GM19467 (cell line): ENCODE results near the gene ATP8B4.
"Not testable (repeated sequence)": the region's sequence is repeated elsewhere in the genome, so short reads cannot be mapped to it uniquely, and the experiment has no call there.

Experiments used
- ATAC-seq: cut with Tn5 transposase; IDR thresholded peaks from one replicate; pipeline ENCODE4 v1.9.1; 2021; ENCODE audit warnings: mild to moderate bottlenecking, moderate library complexity; ENCODE audit not compliant: unreplicated experiment

Gene ATP8B4

GRCh38 chr15:50138391-50138790 lies 19.4 kb upstream of the ATP8B4 start:
- ATAC-seq: no peak

GRCh38 chr15:50137893-50138292 lies 18.9 kb upstream of the ATP8B4 start:
- ATAC-seq: no peak

- no peak for ATAC-seq
Measured at GRCh38 chr15:50137330-50137761, 18.3 kb upstream of the ATP8B4 start.

- no peak for ATAC-seq
Measured at GRCh38 chr15:50135031-50135551, 16.1 kb upstream of the ATP8B4 start.

GRCh38 chr15:50134524-50135024 lies 15.5 kb upstream of the ATP8B4 start:
- ATAC-seq: no peak

- ATAC-seq: not testable (repeated sequence)
Measured at GRCh38 chr15:50132251-50132984, 13.4 kb upstream of the ATP8B4 start.

- ATAC-seq: no peak
Measured at GRCh38 chr15:50131617-50132016, 12.6 kb upstream of the ATP8B4 start.

GRCh38 chr15:50128266-50128665 lies 9.2 kb upstream of the ATP8B4 start:
- ATAC-seq: no peak

- ATAC-seq: no peak
Measured at GRCh38 chr15:50127255-50127777, 8.3 kb upstream of the ATP8B4 start.

GRCh38 chr15:50126072-50126471 lies 7.0 kb upstream of the ATP8B4 start:
- ATAC-seq: no peak

- ATAC-seq: no peak
Measured at GRCh38 chr15:50124631-50125030, 5.6 kb upstream of the ATP8B4 start.

GRCh38 chr15:50123861-50124557 lies 5.0 kb upstream of the ATP8B4 start:
- ATAC-seq: no peak

GRCh38 chr15:50120729-50121128 lies 1.7 kb upstream of the ATP8B4 start:
- no peak for ATAC-seq

- ATAC-seq: no peak
Measured at GRCh38 chr15:50117431-50118027, 1.5 kb downstream of the ATP8B4 start.

GRCh38 chr15:50116477-50116876 lies 2.6 kb downstream of the ATP8B4 start:
- no peak for ATAC-seq

- no peak for ATAC-seq
Measured at GRCh38 chr15:50113992-50114780, 4.8 kb downstream of the ATP8B4 start.

GRCh38 chr15:50113187-50113505 lies 5.9 kb downstream of the ATP8B4 start:
- no peak for ATAC-seq

- ATAC-seq: no peak
Measured at GRCh38 chr15:50112488-50113186, 6.4 kb downstream of the ATP8B4 start.

- no peak for ATAC-seq
Measured at GRCh38 chr15:50110285-50110684, 8.7 kb downstream of the ATP8B4 start.
